Mucosa of stomach (tissue), 1 donor: Measurements from ENCODE around the gene RPL4.
"Not testable (repeated sequence)": the region's sequence is repeated elsewhere in the genome, so short reads cannot be mapped to it uniquely, and the experiment has no call there.

Experiments used
- H3K27me3 ChIP-seq: one replicate; pipeline ENCODE4 v1.7.0; 2013; ENCODE audit warnings: mild to moderate bottlenecking, low read length; ENCODE audit not compliant: control insufficient read depth, insufficient read depth
- H3K36me3 ChIP-seq: one replicate; pipeline ENCODE4 v1.7.0; 2013; ENCODE audit warnings: low read length; ENCODE audit not compliant: control insufficient read depth, insufficient read depth
- H3K4me1 ChIP-seq: one replicate; pipeline ENCODE4 v1.7.0; 2013; ENCODE audit warnings: mild to moderate bottlenecking, low read length; ENCODE audit not compliant: control insufficient read depth, insufficient read depth
- H3K4me3 ChIP-seq: one replicate; pipeline ENCODE4 v1.7.0; 2013; ENCODE audit warnings: low read length
- H3K9ac ChIP-seq: one replicate; pipeline ENCODE4 v1.7.0; 2013; ENCODE audit warnings: mild to moderate bottlenecking, low read length, moderate library complexity
- H3K9me3 ChIP-seq: one replicate; pipeline ENCODE4 v1.7.0; 2013; ENCODE audit warnings: mild to moderate bottlenecking, low read length, moderate library complexity; ENCODE audit not compliant: control insufficient read depth
- donor health status: Pancreatic carcinoma.

Gene RPL4

GRCh38 chr15:66484539-66485112 is 20.0 kb downstream of the RPL4 start:
- Histone ChIP-seq H3K4me3 (no peak overlapping the region), H3K36me3 (peaks cover 5% of the 10 kb centered on the region), H3K27me3 (no peaks in the 10 kb centered on the region), H3K9me3 (no peaks in the 10 kb centered on the region), H3K4me1 (no peaks in the 10 kb centered on the region), H3K9ac (no peak overlapping the region)

GRCh38 chr15:66483131-66483566 is 21.5 kb downstream of the RPL4 start:
- H3K4me3 ChIP-seq, result no peak overlapping the region
- no peaks in the 10 kb centered on the region for H3K9me3 ChIP-seq
- H3K27me3 ChIP-seq, result no peaks in the 10 kb centered on the region
- H3K4me1 ChIP-seq, result no peaks in the 10 kb centered on the region
- no peak overlapping the region for H3K9ac ChIP-seq
- H3K36me3 ChIP-seq, result no peaks in the 10 kb centered on the region

- Histone ChIP-seq H3K4me3 (no peak overlapping the region), H3K36me3 (no peaks in the 10 kb centered on the region), H3K9me3 (no peaks in the 10 kb centered on the region), H3K27me3 (no peaks in the 10 kb centered on the region), H3K9ac (no peak overlapping the region), H3K4me1 (no peaks in the 10 kb centered on the region)
Observed at GRCh38 chr15:66482539-66482938, 22.1 kb downstream of the RPL4 start.

- Histone ChIP-seq H3K4me1 (no peaks in the 10 kb centered on the region), H3K9me3 (no peaks in the 10 kb centered on the region), H3K4me3 (no peak overlapping the region)
Observed at GRCh38 chr15:66481107-66481856, 23.4 kb downstream of the RPL4 start.

GRCh38 chr15:66480267-66480666 is 24.4 kb downstream of the RPL4 start:
- no peaks in the 10 kb centered on the region for H3K36me3 ChIP-seq
- H3K4me1 ChIP-seq, result no peaks in the 10 kb centered on the region
- no peaks in the 10 kb centered on the region for H3K9me3 ChIP-seq
- H3K4me3 ChIP-seq, result no peak overlapping the region
- no peak overlapping the region for H3K9ac ChIP-seq
- H3K27me3 ChIP-seq, result no peaks in the 10 kb centered on the region

More at GRCh38 chr15:66481107-66481856, 23.4 kb downstream of the RPL4 start:
- no peak overlapping the region for H3K9ac ChIP-seq
- no peaks in the 10 kb centered on the region for H3K27me3 ChIP-seq
- H3K36me3 ChIP-seq, result no peaks in the 10 kb centered on the region

GRCh38 chr15:66477011-66477410 is 27.6 kb downstream of the RPL4 start:
- Histone ChIP-seq H3K4me1 (no peaks in the 10 kb centered on the region), H3K36me3 (no peaks in the 10 kb centered on the region), H3K4me3 (no peak overlapping the region), H3K9ac (no peak overlapping the region), H3K9me3 (no peaks in the 10 kb centered on the region), H3K27me3 (no peaks in the 10 kb centered on the region)

GRCh38 chr15:66476535-66476934 is 28.1 kb downstream of the RPL4 start:
- Histone ChIP-seq H3K9me3 (no peaks in the 10 kb centered on the region), H3K9ac (no peak overlapping the region), H3K27me3 (no peaks in the 10 kb centered on the region)

GRCh38 chr15:66474963-66475362 is 29.7 kb downstream of the RPL4 start:
- no peak overlapping the region for H3K9ac ChIP-seq
- H3K4me1 ChIP-seq, result no peaks in the 10 kb centered on the region
- H3K4me3 ChIP-seq, result no peak overlapping the region
- H3K27me3 ChIP-seq, result no peaks in the 10 kb centered on the region
- H3K36me3 ChIP-seq, result no peaks in the 10 kb centered on the region
- H3K9me3 ChIP-seq, result no peaks in the 10 kb centered on the region

More at GRCh38 chr15:66476535-66476934, 28.1 kb downstream of the RPL4 start:
- H3K36me3 ChIP-seq, result no peaks in the 10 kb centered on the region
- no peak overlapping the region for H3K4me3 ChIP-seq
- H3K4me1 ChIP-seq, result no peaks in the 10 kb centered on the region

GRCh38 chr15:66474135-66474534 is 30.5 kb downstream of the RPL4 start:
- H3K36me3 ChIP-seq, result no peaks in the 10 kb centered on the region

GRCh38 chr15:66472176-66472999 is 32.3 kb downstream of the RPL4 start:
- Histone ChIP-seq H3K9me3 (no peaks in the 10 kb centered on the region), H3K9ac (no peak overlapping the region), H3K4me1 (no peaks in the 10 kb centered on the region), H3K27me3 (no peaks in the 10 kb centered on the region), H3K36me3 (no peaks in the 10 kb centered on the region), H3K4me3 (no peak overlapping the region)

More at GRCh38 chr15:66474135-66474534, 30.5 kb downstream of the RPL4 start:
- Histone ChIP-seq H3K27me3 (no peaks in the 10 kb centered on the region), H3K4me1 (no peaks in the 10 kb centered on the region), H3K9ac (no peak overlapping the region), H3K9me3 (no peaks in the 10 kb centered on the region), H3K4me3 (no peak overlapping the region)

- not testable (repeated sequence) for H3K9ac ChIP-seq, H3K36me3 ChIP-seq, H3K4me3 ChIP-seq, H3K4me1 ChIP-seq, H3K9me3 ChIP-seq, H3K27me3 ChIP-seq
Observed at GRCh38 chr15:66470825-66471224, 33.8 kb downstream of the RPL4 start.
